ENCODE results near the gene TSPAN13. TPM values are rescaled to one million over a fixed set of nuclear protein-coding genes. Genes with fewer than 3 reads are reported as not detected.

Gene TSPAN13
- 1 to 10 TPM; 7.8 to 8.5 TPM for total RNA-seq
- long read RNA-seq, donor 1, transcript TSPAN13-201 (6 exons, 2,093 nt) = major isoform, 7 of 7 reads
- long read RNA-seq, donor 1, partial matches to known transcripts = 0 of 7 reads
- long read RNA-seq, donor 1, other reads (novel, unspliced or antisense) = 0 of 7 reads
- long read RNA-seq, donor 2, transcript TSPAN13-201 (6 exons, 2,093 nt) = major isoform, 15 of 16 reads
- long read RNA-seq, donor 2, partial matches to known transcripts = 1 of 16 reads
- long read RNA-seq, donor 2, other reads (novel, unspliced or antisense) = 0 of 16 reads

DNA sequence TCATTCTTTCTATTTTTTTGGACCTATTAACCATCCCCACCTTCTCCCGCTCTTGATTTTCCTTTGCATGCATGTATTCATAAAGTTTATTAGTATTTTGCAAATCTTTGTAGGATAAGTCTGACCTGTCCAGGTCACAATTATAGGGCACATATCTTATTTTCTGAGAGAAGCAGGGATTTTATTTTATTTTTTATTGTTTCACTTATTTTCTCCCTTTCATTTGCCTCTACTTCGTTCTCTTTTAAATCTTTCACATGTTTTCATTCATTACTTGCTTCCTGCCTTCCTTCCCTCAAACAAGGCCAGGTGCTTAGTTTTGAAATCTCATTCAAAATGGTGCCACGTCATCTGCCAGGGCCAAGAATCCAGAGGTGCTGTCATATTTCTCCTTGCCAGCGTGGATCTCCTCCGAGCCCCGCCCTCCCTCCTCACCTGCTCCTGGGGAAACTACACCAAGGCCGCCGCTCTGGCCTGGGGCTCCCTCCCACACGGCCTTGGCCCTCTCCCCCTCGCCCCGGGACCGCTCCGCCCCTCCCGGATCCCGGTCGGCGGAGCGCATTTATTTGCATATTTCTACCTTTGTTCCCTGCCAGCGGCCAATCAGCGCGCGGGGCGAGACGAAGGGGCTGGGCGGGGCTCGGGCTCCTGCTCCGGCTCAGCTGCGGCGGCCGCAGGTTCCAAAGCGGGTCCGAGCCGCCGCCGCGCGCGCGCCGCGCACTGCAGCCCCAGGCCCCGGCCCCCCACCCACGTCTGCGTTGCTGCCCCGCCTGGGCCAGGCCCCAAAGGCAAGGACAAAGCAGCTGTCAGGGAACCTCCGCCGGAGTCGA lies at the start of gene TSPAN13:
TSS of gene TSPAN13 (plus strand) at position 654 of the 830 bp plus-strand sequence. CDS start 213 bp downstream, outside the sequence.
- no peak for DNase-seq (ENCODE audit: low spot score)
- intact Hi-C loops (cut with DNase I) = no loop called here

DNA sequence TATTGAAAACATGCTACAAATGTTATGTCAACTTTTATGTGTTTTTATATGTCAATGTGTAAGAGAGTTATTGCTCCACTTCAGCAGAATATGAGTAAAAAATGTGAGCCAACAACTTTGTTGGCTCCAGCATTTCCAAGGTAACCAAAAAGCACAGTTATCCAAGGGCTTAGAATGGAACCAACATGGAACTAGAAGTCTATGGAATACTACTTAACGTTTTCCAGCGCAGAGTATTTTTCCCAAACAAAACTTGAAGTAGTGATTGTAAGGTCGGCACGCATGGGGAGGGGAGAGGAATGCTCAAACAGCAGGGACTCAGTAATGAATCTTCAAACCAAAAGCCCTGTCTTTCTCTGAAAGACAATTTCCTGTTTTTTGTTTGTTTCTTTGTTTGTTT lies 45.0 kb upstream of the TSPAN13 start:
- intact Hi-C loops (cut with DNase I) = no loop called here

DNA sequence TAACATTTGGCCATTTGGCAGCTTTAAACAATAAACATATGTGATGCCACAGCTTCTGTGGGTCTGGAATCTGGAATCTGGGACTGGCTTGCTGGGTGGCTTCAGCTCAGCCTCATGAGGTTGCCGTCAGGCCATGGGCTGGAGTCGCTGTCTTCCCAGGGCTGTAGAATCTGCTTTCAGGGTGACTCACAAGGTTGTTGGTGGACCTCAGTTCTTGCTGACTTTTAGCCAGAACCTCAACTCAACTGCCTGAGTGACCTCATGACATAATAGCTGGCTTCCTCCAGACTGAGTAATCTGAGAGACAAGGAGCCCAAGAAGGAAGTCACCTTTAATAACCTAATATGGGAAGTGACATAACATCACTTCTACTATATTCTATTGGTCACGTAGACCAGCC lies 44.6 kb upstream of the TSPAN13 start:
- intact Hi-C loops (cut with DNase I) = no loop called here
- DNase-seq (ENCODE audit: low spot score) = no peak

More for the DNA sequence above, 45.0 kb upstream of the TSPAN13 start:
- DNase-seq (ENCODE audit: low spot score) = no peak

DNA sequence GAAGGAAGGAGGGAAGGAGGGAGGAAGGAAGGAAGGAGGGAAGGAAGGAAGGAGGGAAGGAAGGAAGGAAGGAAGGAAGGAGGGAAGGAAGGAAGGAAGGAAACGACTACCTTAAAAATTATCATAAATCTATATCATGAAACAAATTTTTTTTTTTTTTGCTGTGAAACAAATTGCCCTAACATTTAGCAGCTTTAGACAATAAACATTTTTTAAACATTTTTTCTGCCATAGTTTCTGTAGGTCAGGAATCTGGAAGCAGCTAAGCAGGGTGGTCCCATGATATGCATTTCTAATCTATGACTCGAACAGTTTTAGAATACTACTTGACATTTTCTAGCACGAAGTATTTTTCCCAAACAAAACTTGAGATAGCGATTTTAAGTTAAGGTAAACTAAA lies 42.9 kb upstream of the TSPAN13 start:
- intact Hi-C loops (cut with DNase I) = no loop called here
- no peak for DNase-seq (ENCODE audit: low spot score)

DNA sequence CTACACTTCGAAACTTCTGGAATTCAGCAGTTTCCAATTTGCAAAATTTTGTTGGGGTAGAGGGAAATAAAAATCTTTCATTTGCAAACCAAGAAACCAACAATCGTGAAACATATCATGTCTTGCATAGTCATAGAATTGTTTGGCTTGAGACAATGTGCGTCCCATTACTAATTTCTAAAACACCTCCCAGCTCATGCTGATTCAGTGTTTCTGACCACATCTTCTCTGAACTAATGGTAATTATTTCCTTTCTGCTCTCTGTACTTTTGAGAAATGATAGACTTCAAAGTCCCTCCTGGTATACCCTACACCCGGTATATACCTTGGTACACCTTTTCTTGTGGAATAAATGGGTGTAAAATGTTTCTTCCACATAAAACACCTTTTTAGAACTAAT lies 41.8 kb upstream of the TSPAN13 start:
- intact Hi-C loops (cut with DNase I) = no loop called here
- no peak for DNase-seq (ENCODE audit: low spot score)

DNA sequence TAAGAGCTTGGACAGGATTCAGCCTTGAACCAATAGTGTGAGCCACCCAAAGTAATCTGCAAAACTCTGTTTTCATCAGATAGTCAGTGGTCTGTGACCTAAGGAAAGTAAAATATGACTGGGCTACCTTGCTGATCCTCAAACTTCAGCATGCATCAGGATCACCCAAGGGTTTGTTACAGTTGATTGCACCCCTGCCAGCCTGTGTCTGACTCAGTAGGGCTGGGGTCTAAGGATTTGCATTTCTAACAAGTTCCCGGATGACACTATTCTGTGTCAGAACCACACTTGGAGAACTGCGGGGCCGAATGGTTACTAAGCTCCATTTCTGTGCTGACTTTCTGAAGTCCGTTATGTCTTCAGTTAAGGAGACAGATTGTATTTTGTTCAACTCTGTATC lies 40.6 kb upstream of the TSPAN13 start:
- intact Hi-C loops (cut with DNase I) = no loop called here

DNA sequence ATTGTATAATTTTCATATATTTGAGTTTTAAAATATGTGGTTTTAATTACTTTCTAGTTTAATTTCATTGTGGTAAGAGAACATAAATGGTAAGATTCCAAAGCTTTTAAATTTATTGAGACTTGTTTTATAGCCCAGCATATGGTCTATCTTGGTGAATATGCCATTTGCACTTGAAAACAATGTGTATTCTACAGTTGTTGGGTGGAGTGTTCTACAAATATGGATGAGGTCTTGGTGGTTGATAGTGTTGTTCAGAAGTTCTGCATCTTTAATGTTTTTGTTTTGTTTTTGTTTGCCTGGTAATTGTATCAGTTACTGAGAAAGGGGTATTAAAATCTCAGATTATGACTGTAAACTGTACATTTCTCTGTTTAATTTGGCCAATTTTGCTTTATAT lies 37.6 kb upstream of the TSPAN13 start:
- DNase-seq (ENCODE audit: low spot score) = no peak
- intact Hi-C loops (cut with DNase I) = no loop called here

More for the DNA sequence above, 40.6 kb upstream of the TSPAN13 start:
- DNase-seq (ENCODE audit: low spot score) = no peak

DNA sequence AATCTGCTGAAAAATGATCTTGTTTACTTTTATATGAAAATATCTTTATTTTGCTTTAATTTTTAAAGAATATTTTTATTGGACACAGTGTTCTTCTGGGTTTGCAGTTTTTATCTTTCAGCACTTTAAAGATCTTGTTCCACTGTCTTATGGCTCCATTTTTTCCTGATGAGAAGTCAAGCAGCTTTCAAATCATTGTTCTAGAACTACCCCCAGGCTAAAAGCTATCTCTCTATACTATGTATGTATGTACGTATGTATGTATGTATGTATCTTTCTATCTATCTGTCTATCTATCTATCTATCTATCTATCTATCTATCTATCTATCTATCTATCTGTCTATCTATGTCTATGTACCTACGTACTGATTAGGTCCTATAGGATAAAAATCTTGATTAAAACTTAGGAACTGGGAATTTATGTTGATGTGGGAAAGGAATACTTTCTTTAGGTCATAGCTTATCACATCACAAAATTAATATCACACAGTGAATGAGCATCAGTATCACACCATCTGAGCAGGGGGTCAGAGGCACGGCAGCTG lies 35.4 kb upstream of the TSPAN13 start:
- no peak for DNase-seq (ENCODE audit: low spot score)
- intact Hi-C loops (cut with DNase I) = no loop called here

DNA sequence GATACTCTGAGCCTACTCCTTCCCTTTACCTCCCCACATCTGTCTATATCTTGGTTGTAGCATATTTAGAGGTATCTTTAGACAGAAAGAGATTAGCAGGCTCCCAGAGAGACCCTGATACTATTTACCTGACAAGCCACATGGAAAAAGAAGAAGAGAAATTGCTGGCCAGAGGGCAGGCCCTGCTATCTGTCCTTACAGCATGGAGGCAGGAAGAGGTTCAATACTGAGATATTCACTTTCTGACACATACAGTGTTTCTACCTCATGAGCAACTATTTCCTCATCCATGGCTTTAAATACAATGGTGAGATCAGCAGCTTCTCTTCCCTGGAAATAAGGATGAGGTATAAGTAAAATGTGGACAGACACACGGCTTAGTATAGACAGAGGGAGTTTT lies 33.9 kb upstream of the TSPAN13 start:
- intact Hi-C loops (cut with DNase I) = no loop called here
- DNase-seq (ENCODE audit: low spot score) = no peak

DNA sequence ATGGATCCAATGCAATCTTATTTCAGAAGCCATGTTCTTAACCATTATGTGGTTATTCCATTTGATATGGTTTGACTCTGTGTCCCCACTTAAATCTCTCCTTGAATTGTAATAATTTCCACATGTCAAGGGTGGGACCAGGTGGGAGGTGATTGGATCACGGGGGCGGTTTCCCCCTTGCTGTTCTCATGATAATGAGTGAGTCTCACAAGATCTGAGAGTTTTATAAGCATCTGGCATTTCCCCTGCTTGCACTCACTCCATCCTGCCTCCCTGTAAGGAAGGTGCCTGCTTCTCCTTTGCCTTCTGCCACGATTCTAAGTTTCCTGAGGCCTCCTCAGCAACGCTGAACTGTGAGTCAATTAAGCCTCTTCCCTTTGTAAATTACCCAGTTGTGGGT lies 32.0 kb upstream of the TSPAN13 start:
- no peak for DNase-seq (ENCODE audit: low spot score)
- intact Hi-C loops (cut with DNase I) = no loop called here

DNA sequence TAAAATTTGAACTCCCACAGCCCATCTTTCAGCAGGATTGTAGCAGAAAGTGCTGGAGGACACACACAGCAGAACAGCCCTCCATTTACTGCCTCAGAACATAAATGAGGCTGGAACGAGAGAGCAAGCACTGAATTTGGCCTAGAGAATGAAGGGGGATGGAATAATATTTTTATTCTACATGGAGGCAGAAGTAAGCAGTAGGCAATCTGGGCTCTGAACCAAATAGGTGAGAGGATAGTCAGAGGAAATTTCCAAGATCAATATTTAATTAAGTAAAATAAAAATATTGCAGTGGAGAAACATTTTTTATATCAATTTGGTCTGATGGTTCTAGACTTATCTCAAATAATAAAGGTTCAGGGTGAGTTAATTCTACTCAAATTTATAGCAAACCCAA lies 29.2 kb upstream of the TSPAN13 start:
- intact Hi-C loops (cut with DNase I) = no loop called here
- no peak for DNase-seq (ENCODE audit: low spot score)

DNA sequence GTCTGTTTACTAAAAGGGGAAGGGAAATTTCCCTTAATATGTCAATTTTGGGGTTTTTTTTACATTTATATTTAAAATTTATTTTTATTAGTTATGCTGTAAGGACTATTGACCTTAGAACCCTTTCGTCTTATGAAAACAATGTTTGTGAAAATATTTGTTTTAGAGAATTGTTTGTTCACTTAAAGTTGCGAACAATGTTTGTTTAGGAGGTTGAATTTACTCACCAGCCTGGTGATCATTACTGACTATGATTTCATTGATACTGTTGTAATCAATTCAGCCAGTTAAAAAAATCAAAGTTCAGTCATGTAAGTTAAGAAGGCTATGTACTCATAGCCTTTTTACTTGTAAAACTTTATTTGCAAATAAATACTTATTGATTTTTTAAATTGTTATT lies 27.4 kb upstream of the TSPAN13 start:
- intact Hi-C loops (cut with DNase I) = no loop called here
- DNase-seq (ENCODE audit: low spot score) = no peak

DNA sequence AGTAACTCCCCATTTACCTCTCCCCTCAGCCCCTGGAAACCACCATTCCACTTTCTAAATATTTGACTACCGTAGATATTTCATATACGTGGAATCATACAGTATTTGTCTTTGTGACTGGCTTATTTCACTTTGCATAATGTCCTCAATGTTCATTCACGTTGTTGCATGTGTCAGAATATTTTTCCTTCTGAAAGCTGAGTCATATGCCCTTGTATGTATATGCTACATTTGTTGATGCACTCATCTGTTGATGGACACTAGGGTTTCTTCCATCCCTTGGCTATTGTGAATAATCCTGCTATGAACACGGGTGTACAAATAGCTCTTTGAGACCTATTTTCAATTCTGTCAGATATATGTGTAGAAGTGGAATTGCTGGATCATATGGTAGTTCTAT lies 25.8 kb upstream of the TSPAN13 start:
- intact Hi-C loops (cut with DNase I) = no loop called here
- no peak for DNase-seq (ENCODE audit: low spot score)

DNA sequence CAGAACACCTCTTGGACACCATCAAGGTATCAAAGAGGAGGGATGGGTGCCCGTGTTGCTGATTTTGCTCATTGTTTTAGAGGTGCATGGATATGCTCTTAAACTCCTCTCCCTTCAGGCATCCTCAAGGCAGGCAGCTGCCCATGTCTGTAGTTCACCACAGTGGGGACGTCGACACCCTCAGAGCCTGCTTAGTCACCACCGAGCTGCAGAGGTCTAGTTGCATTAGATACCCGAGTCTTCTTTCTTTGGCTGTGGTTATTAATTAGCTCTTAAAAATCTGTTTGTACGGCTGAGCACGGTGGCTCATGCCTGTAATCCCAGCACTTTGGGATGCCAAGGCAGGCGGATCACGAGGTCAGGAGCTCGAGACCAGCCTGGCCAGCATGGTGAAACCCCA lies 24.7 kb upstream of the TSPAN13 start:
- intact Hi-C loops (cut with DNase I) = no loop called here
- DNase-seq (ENCODE audit: low spot score) = no peak

DNA sequence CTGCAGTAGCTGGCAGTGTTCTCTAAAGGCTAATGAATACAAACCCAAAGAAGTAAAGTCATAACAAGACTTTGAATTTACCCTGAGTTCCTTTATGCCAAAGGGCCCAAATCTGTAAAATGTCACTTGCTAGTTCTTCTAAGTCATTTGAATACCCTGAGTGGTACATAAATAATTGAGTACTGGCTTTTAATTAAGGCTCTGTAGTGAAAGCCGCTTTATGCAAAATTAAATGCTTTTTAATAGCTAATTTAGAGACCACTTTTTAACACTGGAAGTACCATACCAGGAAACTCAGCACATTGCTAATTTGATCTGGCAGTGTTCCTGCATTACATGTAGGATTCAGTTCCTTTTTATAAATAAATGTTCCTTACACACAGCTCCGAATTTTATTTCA lies 24.0 kb upstream of the TSPAN13 start:
- intact Hi-C loops (cut with DNase I) = no loop called here

DNA sequence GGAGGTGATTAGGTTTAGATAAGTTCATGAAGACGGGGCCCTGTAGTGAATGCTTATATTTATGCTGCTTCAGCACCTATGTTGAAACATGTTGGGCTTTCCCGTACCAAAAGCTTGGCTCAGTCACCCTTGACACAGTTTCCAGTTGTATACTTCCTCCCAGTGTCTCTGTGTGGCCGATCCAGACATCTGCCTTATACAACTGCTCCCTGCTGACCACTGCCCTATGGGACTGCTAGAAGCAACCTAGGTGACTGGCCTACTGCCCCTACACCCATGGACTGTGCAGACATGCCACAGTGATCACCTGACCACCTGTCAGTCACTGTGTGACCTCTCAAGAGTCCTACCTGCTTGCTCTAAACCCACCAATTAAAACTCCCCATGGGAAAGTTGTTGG lies 22.6 kb upstream of the TSPAN13 start:
- no peak for DNase-seq (ENCODE audit: low spot score)
- intact Hi-C loops (cut with DNase I) = no loop called here

More for the DNA sequence above, 24.0 kb upstream of the TSPAN13 start:
- no peak for DNase-seq (ENCODE audit: low spot score)

DNA sequence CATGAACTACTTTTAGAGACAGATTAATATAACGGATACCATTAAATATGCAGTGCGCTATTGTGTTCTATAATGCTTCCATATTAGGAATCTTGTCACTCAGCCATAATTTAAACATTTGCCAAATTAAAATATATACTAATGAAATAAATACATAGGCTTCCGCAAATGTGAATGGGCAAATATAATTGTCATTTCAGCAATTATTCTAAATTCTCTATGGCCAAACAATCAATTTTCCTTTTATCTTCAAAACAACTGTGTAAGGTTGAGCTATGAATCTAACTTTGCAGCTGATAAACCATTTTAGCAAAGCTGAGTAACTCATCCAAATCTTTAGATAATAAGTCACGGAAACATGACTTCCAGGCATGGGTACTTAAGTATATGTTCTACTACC lies 20.7 kb upstream of the TSPAN13 start:
- DNase-seq (ENCODE audit: low spot score) = no peak
- intact Hi-C loops (cut with DNase I) = no loop called here

DNA sequence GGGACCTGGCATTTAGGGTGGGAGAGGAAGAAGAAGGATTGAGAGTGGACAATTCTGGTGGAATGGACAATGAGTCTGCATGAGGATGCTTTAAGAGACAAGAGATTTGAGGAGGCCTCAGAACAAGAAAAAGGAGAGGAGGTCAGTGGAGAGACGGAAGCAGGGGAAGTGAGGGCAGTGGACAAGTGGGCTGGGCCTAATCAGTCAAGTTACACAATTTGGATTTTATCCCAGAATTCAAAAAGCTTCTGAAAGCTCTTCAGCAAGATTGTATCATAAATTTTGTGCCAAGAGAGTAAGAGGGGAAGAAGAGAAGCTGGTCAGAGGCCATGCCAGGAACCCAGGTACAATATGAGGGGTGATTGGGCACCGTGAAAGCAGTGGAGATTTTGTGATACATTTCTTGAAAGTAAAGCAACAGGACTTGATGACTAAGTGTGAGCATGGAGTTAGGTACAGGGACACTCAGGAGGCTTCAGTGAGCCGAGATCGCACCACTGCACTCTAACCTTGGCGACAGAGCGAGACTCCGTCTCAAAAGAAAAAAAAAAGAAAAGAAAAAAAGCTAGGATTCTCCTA lies 19.3 kb upstream of the TSPAN13 start:
- intact Hi-C loops (cut with DNase I) = no loop called here

DNA sequence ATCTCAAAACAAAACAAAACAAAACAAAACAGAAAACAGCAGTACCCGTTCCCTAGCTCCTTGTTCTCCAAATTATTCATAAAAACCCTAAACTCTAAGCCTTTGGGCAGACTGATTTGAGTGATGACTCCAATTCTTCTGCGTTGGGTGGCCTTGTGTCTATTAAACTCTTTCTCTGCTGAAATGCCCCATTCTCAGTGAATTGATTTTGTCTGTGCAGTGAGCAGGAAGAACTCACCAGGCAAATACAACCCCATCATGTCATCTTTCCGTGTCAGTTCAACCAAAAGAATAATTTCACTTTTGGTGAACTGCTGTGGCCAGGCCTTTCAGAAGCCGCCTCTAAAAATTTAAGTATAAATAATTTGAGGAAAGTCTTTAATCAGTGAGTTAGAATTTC lies 18.5 kb upstream of the TSPAN13 start:
- no peak for DNase-seq (ENCODE audit: low spot score)
- intact Hi-C loops (cut with DNase I) = no loop called here

More for the DNA sequence above, 19.3 kb upstream of the TSPAN13 start:
- no peak for DNase-seq (ENCODE audit: low spot score)

DNA sequence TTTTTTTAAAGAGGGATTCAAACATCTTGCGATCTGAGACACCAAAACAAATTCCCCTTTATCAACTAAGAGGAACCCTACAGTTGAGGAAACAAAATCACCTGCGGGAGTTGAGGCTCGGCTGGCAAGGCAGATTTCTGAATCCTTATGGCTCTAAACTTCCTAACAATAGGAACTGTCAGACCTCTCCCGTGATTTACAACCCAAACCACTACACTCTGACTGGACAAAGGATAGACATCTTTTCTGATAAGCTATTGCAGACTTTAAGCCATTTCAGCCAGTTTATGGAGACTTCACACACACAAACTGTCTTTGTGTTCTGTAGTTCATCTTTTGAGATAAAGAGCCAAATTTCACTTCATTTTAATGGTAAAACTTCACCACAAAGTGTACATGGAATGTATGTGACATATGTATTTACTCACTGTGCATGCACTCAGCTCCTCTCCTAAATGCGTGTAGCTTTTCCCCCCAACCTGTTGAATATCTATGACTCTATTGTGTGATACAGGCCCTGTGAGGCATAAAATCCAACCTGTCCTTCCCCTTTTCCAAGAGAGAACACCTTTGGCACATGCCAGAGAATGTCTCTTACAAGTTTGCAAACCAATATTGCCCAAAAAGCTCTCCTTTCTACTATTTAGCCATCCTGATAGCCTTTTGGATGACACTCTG lies 15.4 kb upstream of the TSPAN13 start:
- intact Hi-C loops (cut with DNase I) = no loop called here

More for the DNA sequence above, 15.4 kb upstream of the TSPAN13 start:
- DNase-seq (ENCODE audit: low spot score) = no peak

All from posterior vena cava (tissue), 2 donors.